ENCODE results near the gene MAN1C1.

Gene MAN1C1

GRCh38 chr1:25819491-25820246, 203.1 kb downstream of the MAN1C1 start, which contains the start of gene MTFR1L:
Gene MTFR1L (plus strand): TSS chr1:25819954. CDS start chr1:25823105, 3,151 bp downstream.
- in situ Hi-C loops (cut with HindIII; ENCODE audit: low pct_ligation_motif_present, low pct_unique_long_range_greater_than_20kb, low sequenced_read_pairs), result no loop called here
- DNase-seq, result peak; percentile 73

GRCh38 chr1:25820247-25821111, 203.9 kb downstream of the MAN1C1 start:
- DNase-seq, result peak; percentile 63
- in situ Hi-C loops (cut with HindIII; ENCODE audit: low pct_ligation_motif_present, low pct_unique_long_range_greater_than_20kb, low sequenced_read_pairs), result no loop called here

GRCh38 chr1:25821112-25821476, 204.5 kb downstream of the MAN1C1 start:
- in situ Hi-C loops (cut with HindIII; ENCODE audit: low pct_ligation_motif_present, low pct_unique_long_range_greater_than_20kb, low sequenced_read_pairs), result no loop called here

GRCh38 chr1:25821630-25822091, 205.1 kb downstream of the MAN1C1 start:
- no peak for DNase-seq
- in situ Hi-C loops (cut with HindIII; ENCODE audit: low pct_ligation_motif_present, low pct_unique_long_range_greater_than_20kb, low sequenced_read_pairs), result no loop called here

More at GRCh38 chr1:25821112-25821476, 204.5 kb downstream of the MAN1C1 start:
- DNase-seq, result no peak

GRCh38 chr1:25825605-25826004, 209.0 kb downstream of the MAN1C1 start:
- no peak for DNase-seq
- in situ Hi-C loops (cut with HindIII; ENCODE audit: low pct_ligation_motif_present, low pct_unique_long_range_greater_than_20kb, low sequenced_read_pairs), result no loop called here

GRCh38 chr1:25826571-25826970, 210.0 kb downstream of the MAN1C1 start:
- in situ Hi-C loops (cut with HindIII; ENCODE audit: low pct_ligation_motif_present, low pct_unique_long_range_greater_than_20kb, low sequenced_read_pairs), result no loop called here
- DNase-seq, result no peak

GRCh38 chr1:25828491-25828890, 211.9 kb downstream of the MAN1C1 start:
- in situ Hi-C loops (cut with HindIII; ENCODE audit: low pct_ligation_motif_present, low pct_unique_long_range_greater_than_20kb, low sequenced_read_pairs), result no loop called here
- no peak for DNase-seq

GRCh38 chr1:25829046-25829445, 212.5 kb downstream of the MAN1C1 start:
- in situ Hi-C loops (cut with HindIII; ENCODE audit: low pct_ligation_motif_present, low pct_unique_long_range_greater_than_20kb, low sequenced_read_pairs), result no loop called here
- no peak for DNase-seq

GRCh38 chr1:25831569-25832196, 215.1 kb downstream of the MAN1C1 start:
- DNase-seq, result no peak
- in situ Hi-C loops (cut with HindIII; ENCODE audit: low pct_ligation_motif_present, low pct_unique_long_range_greater_than_20kb, low sequenced_read_pairs), result no loop called here

- in situ Hi-C loops (cut with HindIII; ENCODE audit: low pct_ligation_motif_present, low pct_unique_long_range_greater_than_20kb, low sequenced_read_pairs), result no loop called here
- DNase-seq, result no peak
These were observed 215.9 kb downstream of the MAN1C1 start for GRCh38 chr1:25832336-25833037.

GRCh38 chr1:25833158-25833557, 216.6 kb downstream of the MAN1C1 start:
- no peak for DNase-seq
- in situ Hi-C loops (cut with HindIII; ENCODE audit: low pct_ligation_motif_present, low pct_unique_long_range_greater_than_20kb, low sequenced_read_pairs), result no loop called here
